ENCODE data around the gene GFM2.
"Not testable (repeated sequence)": the region's sequence is repeated elsewhere in the genome, so short reads cannot be mapped to it uniquely, and the experiment has no call there.

GFM2 gene

DNA sequence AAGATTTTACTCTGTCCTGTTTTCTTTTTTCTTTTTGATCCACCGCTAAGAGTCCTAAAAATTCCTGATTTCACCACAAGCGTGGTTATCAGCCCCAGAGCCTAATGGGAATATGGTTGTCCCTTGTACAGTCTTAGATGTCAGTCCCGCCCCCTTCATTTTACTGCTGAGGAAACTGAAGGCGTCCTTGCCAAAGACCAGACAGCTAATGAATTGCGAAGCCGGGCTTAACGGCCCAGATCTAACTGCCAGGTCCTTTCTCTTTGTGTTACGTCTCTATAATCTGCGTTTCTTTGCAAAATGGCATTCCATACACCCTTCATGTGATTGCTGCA lies 629 bp upstream of the GFM2 start:
- no peaks in the 10 kb centered on the region for H3K27me3 ChIP-seq (ENCODE audit: control insufficient read depth, insufficient read depth, low read length)
- no peaks in the 10 kb centered on the region for H3K9me3 ChIP-seq (ENCODE audit: control insufficient read depth, insufficient read depth, low read length)
- H3K27ac ChIP-seq (ENCODE audit: low read length) = no peak overlapping the region
- peak overlapping the region; percentile 72; the same call in 1 of the 2 replicates for H3K4me3 ChIP-seq (ENCODE audit: low read length)
- H3K36me3 ChIP-seq (ENCODE audit: control insufficient read depth, insufficient read depth, low read length) = no peaks in the 10 kb centered on the region; the same call in 1 of the 2 replicates
- no peaks in the 10 kb centered on the region for H3K4me1 ChIP-seq (ENCODE audit: control insufficient read depth, insufficient read depth, low read length)
- no CpG with 5 or more reads among the region's 9 CpGs for WGBS (ENCODE audit: insufficient coverage, insufficient read length)
- no peak for DNase-seq (ENCODE audit: low read depth, low spot score)

- H3K4me1 ChIP-seq (ENCODE audit: control insufficient read depth, insufficient read depth, low read length) = no peaks in the 10 kb centered on the region
- H3K27me3 ChIP-seq (ENCODE audit: control insufficient read depth, insufficient read depth, low read length) = no peaks in the 10 kb centered on the region
- no peaks in the 10 kb centered on the region; the same call in 1 of the 2 replicates for H3K36me3 ChIP-seq (ENCODE audit: control insufficient read depth, insufficient read depth, low read length)
- DNase-seq (ENCODE audit: low read depth, low spot score) = no peak
- H3K27ac ChIP-seq (ENCODE audit: low read length) = no peak overlapping the region
- no peaks in the 10 kb centered on the region for H3K9me3 ChIP-seq (ENCODE audit: control insufficient read depth, insufficient read depth, low read length)
- peak overlapping the region; percentile 72 for H3K4me3 ChIP-seq (ENCODE audit: low read length)
- no CpG with 5 or more reads among the region's 10 CpGs for whole genome bisulfite sequencing (ENCODE audit: insufficient coverage, insufficient read length)
These were observed 484 bp downstream of the GFM2 start for GRCh38 chr5:74766418-74766848.

- no peak overlapping the region for H3K27ac ChIP-seq (ENCODE audit: low read length)
- H3K36me3 ChIP-seq (ENCODE audit: control insufficient read depth, insufficient read depth, low read length) = no peaks in the 10 kb centered on the region; the same call in 1 of the 2 replicates
- no peak overlapping the region; the same call in 1 of the 2 replicates for H3K4me3 ChIP-seq (ENCODE audit: low read length)
- no peaks in the 10 kb centered on the region for H3K27me3 ChIP-seq (ENCODE audit: control insufficient read depth, insufficient read depth, low read length)
- H3K4me1 ChIP-seq (ENCODE audit: control insufficient read depth, insufficient read depth, low read length) = no peaks in the 10 kb centered on the region
- WGBS (ENCODE audit: insufficient coverage, insufficient read length) = no CpG with 5 or more reads among the region's 27 CpGs
- DNase-seq (ENCODE audit: low read depth, low spot score) = no peak
- H3K9me3 ChIP-seq (ENCODE audit: control insufficient read depth, insufficient read depth, low read length) = no peaks in the 10 kb centered on the region
These were observed 988 bp downstream of the GFM2 start for GRCh38 chr5:74765929-74766328.

DNA sequence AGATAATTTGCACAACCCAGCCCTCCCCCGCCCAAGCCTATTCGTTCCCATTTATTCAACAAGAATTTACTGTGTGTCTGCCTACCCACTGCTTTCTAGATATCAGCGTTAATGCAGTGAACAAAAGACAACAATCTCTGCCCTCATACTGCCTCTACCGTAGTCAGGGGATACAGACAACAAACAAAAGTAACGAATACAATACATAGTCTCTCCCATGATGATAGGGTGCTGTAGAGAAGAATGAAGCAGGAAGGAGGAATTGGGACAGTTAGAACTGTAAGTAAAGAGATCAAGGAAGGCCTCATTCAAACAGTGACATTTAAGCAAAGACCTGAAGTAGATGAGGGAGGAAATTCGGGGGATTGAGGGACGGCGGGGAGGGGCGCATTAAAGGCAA lies 1.7 kb downstream of the GFM2 start:
- no CpG with 5 or more reads among the region's 9 CpGs for whole genome bisulfite sequencing (ENCODE audit: insufficient coverage, insufficient read length)
- H3K27ac ChIP-seq (ENCODE audit: low read length) = no peak overlapping the region
- DNase-seq (ENCODE audit: low read depth, low spot score) = no peak
- no peaks in the 10 kb centered on the region for H3K27me3 ChIP-seq (ENCODE audit: control insufficient read depth, insufficient read depth, low read length)
- H3K36me3 ChIP-seq (ENCODE audit: control insufficient read depth, insufficient read depth, low read length) = no peaks in the 10 kb centered on the region; the same call in 1 of the 2 replicates
- H3K4me3 ChIP-seq (ENCODE audit: low read length) = no peak overlapping the region
- H3K9me3 ChIP-seq (ENCODE audit: control insufficient read depth, insufficient read depth, low read length) = no peaks in the 10 kb centered on the region
- H3K4me1 ChIP-seq (ENCODE audit: control insufficient read depth, insufficient read depth, low read length) = no peaks in the 10 kb centered on the region

GRCh38 chr5:74763504-74763903 lies 3.4 kb downstream of the GFM2 start:
- Histone ChIP-seq H3K27me3 (ENCODE audit: control insufficient read depth, insufficient read depth, low read length) (no peaks in the 10 kb centered on the region), H3K9me3 (ENCODE audit: control insufficient read depth, insufficient read depth, low read length) (no peaks in the 10 kb centered on the region), H3K36me3 (ENCODE audit: control insufficient read depth, insufficient read depth, low read length) (no peaks in the 10 kb centered on the region), H3K4me1 (ENCODE audit: control insufficient read depth, insufficient read depth, low read length) (no peaks in the 10 kb centered on the region), H3K27ac (ENCODE audit: low read length) (no peak overlapping the region), H3K4me3 (ENCODE audit: low read length) (no peak overlapping the region)
- DNase-seq (ENCODE audit: low read depth, low spot score) = no peak

GRCh38 chr5:74762599-74762998 lies 4.3 kb downstream of the GFM2 start:
- Histone ChIP-seq H3K9me3 (ENCODE audit: control insufficient read depth, insufficient read depth, low read length) (no peaks in the 10 kb centered on the region), H3K4me3 (ENCODE audit: low read length) (no peak overlapping the region), H3K4me1 (ENCODE audit: control insufficient read depth, insufficient read depth, low read length) (no peaks in the 10 kb centered on the region), H3K36me3 (ENCODE audit: control insufficient read depth, insufficient read depth, low read length) (no peaks in the 10 kb centered on the region), H3K27me3 (ENCODE audit: control insufficient read depth, insufficient read depth, low read length) (no peaks in the 10 kb centered on the region; the same call in 1 of the 2 replicates), H3K27ac (ENCODE audit: low read length) (no peak overlapping the region)
- WGBS (ENCODE audit: insufficient coverage, insufficient read length) = no CpG with 5 or more reads among the region's 2 CpGs
- DNase-seq (ENCODE audit: low read depth, low spot score) = no peak

- WGBS (ENCODE audit: insufficient coverage, insufficient read length) = no CpG with 5 or more reads among the region's 1 CpG
- Histone ChIP-seq H3K36me3 (ENCODE audit: control insufficient read depth, insufficient read depth, low read length) (no peaks in the 10 kb centered on the region), H3K27ac (ENCODE audit: low read length) (no peak overlapping the region), H3K27me3 (ENCODE audit: control insufficient read depth, insufficient read depth, low read length) (no peaks in the 10 kb centered on the region; the same call in 1 of the 2 replicates), H3K9me3 (ENCODE audit: control insufficient read depth, insufficient read depth, low read length) (no peaks in the 10 kb centered on the region), H3K4me1 (ENCODE audit: control insufficient read depth, insufficient read depth, low read length) (no peaks in the 10 kb centered on the region), H3K4me3 (ENCODE audit: low read length) (no peak overlapping the region)
- DNase-seq (ENCODE audit: low read depth, low spot score) = no peak
These were observed 5.7 kb downstream of the GFM2 start for GRCh38 chr5:74761241-74761640.

DNA sequence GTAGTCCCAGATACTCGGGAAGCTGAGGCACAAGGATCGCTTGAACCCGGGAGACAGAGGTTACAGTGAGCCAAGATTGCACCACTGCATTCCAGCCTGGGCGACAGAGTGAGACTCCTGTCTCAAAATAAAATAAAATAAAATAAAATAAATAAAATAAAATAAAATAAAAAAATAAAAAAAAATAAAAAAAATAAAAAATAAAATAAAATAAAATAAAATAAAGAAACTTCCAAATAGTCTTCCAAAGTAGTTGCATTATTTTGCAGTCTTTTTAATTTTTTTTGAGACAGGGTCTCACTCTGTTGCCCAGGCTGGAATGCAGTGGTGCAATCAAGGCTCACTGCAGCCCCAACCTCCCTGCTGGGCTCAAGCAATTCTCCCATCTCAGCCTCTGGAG lies 18.2 kb downstream of the GFM2 start:
- not testable (repeated sequence) for DNase-seq (ENCODE audit: low read depth, low spot score); H3K4me3 ChIP-seq (ENCODE audit: low read length); H3K36me3 ChIP-seq (ENCODE audit: control insufficient read depth, insufficient read depth, low read length); H3K9me3 ChIP-seq (ENCODE audit: control insufficient read depth, insufficient read depth, low read length); H3K4me1 ChIP-seq (ENCODE audit: control insufficient read depth, insufficient read depth, low read length); H3K27ac ChIP-seq (ENCODE audit: low read length); H3K27me3 ChIP-seq (ENCODE audit: control insufficient read depth, insufficient read depth, low read length)
- WGBS (ENCODE audit: insufficient coverage, insufficient read length) = no CpG with 5 or more reads among the region's 4 CpGs

DNA sequence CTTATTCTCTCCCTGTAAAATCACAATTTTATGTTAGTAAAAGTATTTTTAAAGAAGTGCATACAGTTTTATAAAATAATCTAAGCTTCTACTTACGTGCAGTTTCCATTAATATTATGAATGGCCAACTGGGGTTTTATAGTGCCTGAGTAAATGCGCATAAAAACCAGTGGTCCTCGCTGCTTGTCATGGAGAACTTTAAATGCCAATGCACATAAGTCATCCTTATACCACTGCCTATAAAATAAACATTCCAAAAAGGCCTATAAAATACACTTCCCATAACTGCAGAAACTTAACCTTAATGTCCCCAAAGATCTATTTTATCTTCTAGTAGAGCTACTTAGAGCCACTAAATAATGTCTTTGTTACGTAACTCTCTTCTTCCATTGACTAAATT lies 28.5 kb downstream of the GFM2 start:
- Histone ChIP-seq H3K36me3 (ENCODE audit: control insufficient read depth, insufficient read depth, low read length) (no peaks in the 10 kb centered on the region), H3K4me3 (ENCODE audit: low read length) (no peak overlapping the region), H3K27ac (ENCODE audit: low read length) (no peak overlapping the region), H3K4me1 (ENCODE audit: control insufficient read depth, insufficient read depth, low read length) (no peaks in the 10 kb centered on the region), H3K9me3 (ENCODE audit: control insufficient read depth, insufficient read depth, low read length) (no peaks in the 10 kb centered on the region), H3K27me3 (ENCODE audit: control insufficient read depth, insufficient read depth, low read length) (no peaks in the 10 kb centered on the region)
- WGBS (ENCODE audit: insufficient coverage, insufficient read length) = 100% methylated on average over 1 of the region's 4 CpGs
- no peak for DNase-seq (ENCODE audit: low read depth, low spot score)

- WGBS (ENCODE audit: insufficient coverage, insufficient read length) = no CpG with 5 or more reads among the region's 6 CpGs
- Histone ChIP-seq H3K27me3 (ENCODE audit: control insufficient read depth, insufficient read depth, low read length) (no peaks in the 10 kb centered on the region), H3K36me3 (ENCODE audit: control insufficient read depth, insufficient read depth, low read length) (no peaks in the 10 kb centered on the region), H3K4me3 (ENCODE audit: low read length) (no peak overlapping the region), H3K4me1 (ENCODE audit: control insufficient read depth, insufficient read depth, low read length) (no peaks in the 10 kb centered on the region), H3K9me3 (ENCODE audit: control insufficient read depth, insufficient read depth, low read length) (no peaks in the 10 kb centered on the region), H3K27ac (ENCODE audit: low read length) (no peak overlapping the region)
- no peak for DNase-seq (ENCODE audit: low read depth, low spot score)
These were observed 30.2 kb downstream of the GFM2 start for GRCh38 chr5:74736759-74737158.

GRCh38 chr5:74725331-74725730 lies 41.6 kb downstream of the GFM2 start:
- no peaks in the 10 kb centered on the region; the same call in 1 of the 2 replicates for H3K36me3 ChIP-seq (ENCODE audit: control insufficient read depth, insufficient read depth, low read length)

More at GRCh38 chr5:74725331-74725730, 41.6 kb downstream of the GFM2 start:
- Histone ChIP-seq H3K4me1 (ENCODE audit: control insufficient read depth, insufficient read depth, low read length) (no peaks in the 10 kb centered on the region), H3K4me3 (ENCODE audit: low read length) (no peak overlapping the region), H3K27me3 (ENCODE audit: control insufficient read depth, insufficient read depth, low read length) (no peaks in the 10 kb centered on the region), H3K27ac (ENCODE audit: low read length) (no peak overlapping the region), H3K9me3 (ENCODE audit: control insufficient read depth, insufficient read depth, low read length) (no peaks in the 10 kb centered on the region)
- no CpG with 5 or more reads among the region's 1 CpG for WGBS (ENCODE audit: insufficient coverage, insufficient read length)
- DNase-seq (ENCODE audit: low read depth, low spot score) = no peak

Data from iPS DF 6.9 (cell line).